ENCODE data around the gene RSPRY1. TPM values are rescaled to one million over a fixed set of nuclear protein-coding genes. Genes with fewer than 3 reads are reported as not detected.

The RSPRY1 gene
- total RNA-seq, 1 donor from 2014 or later, result 14.0 TPM

DNA sequence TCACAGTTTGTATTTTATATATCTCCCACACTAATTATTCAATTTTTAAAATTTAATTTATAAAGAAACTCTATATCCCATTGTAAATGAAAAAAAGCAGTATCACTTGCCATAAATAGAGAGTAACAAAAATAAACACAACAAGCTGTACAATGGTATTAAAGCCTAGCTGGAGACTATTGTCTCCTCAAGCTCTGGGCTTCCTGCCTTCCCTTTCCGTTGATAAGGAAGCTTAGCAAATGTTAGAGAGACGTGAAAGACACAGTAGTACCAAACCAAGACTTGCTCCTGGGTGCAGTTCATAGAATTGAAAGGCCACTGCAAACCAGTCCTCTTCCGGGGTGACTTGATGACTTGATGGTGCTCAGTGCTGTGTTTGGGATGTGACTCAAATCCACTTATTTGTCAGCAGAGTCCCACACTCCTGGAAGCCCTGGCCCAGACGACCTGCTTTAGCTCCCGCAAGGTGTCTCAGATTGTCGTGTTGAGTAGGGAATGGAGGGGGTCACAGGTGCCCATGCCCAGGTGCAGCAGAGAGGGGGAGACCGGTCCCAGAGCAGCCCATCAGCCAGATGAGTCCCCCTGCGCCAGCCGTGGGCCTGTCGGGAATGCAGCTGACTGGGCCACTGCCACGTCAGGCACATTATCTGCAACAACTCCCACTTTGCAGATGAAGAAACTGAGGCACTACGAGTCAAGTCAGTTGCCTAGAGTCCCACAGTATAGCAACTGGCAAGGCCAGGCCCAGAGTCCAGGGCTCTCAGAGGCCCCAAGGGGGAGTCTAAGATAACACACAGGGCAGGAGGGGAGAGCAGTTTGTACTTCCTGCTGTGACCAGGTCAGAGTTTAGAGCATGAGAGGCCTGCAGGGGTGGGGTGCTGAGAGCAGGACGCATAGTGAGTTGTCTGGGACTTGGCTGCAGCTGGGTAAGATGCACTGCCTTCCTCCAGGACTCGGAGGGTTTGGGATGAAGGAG is 40.8 kb upstream of the RSPRY1 start:
- no peaks in the 10 kb centered on the region for H3K36me3 ChIP-seq
- no peaks in the 10 kb centered on the region for H3K9me3 ChIP-seq (replicated peaks)
- peaks cover 96% of the 10 kb centered on the region for H3K4me1 ChIP-seq
- DNase-seq, result no peak
- H3K4me3 ChIP-seq, result peak overlapping the region; percentile 32
- TF ChIP-seq, protein P1, sequence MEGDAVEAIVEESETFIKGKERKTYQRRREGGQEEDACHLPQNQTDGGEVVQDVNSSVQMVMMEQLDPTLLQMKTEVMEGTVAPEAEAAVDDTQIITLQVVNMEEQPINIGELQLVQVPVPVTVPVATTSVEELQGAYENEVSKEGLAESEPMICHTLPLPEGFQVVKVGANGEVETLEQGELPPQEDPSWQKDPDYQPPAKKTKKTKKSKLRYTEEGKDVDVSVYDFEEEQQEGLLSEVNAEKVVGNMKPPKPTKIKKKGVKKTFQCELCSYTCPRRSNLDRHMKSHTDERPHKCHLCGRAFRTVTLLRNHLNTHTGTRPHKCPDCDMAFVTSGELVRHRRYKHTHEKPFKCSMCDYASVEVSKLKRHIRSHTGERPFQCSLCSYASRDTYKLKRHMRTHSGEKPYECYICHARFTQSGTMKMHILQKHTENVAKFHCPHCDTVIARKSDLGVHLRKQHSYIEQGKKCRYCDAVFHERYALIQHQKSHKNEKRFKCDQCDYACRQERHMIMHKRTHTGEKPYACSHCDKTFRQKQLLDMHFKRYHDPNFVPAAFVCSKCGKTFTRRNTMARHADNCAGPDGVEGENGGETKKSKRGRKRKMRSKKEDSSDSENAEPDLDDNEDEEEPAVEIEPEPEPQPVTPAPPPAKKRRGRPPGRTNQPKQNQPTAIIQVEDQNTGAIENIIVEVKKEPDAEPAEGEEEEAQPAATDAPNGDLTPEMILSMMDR (IDR thresholded peaks at IDR 0.05; ENCODE audit: borderline replicate concordance), result no peak
- peak overlapping the region; percentile 81 for H3K27ac ChIP-seq (replicated peaks)
- intact Hi-C loops (cut with micrococcal nuclease), result no loop called here
- no peaks in the 10 kb centered on the region for H3K27me3 ChIP-seq (ENCODE audit: low read depth)

DNA sequence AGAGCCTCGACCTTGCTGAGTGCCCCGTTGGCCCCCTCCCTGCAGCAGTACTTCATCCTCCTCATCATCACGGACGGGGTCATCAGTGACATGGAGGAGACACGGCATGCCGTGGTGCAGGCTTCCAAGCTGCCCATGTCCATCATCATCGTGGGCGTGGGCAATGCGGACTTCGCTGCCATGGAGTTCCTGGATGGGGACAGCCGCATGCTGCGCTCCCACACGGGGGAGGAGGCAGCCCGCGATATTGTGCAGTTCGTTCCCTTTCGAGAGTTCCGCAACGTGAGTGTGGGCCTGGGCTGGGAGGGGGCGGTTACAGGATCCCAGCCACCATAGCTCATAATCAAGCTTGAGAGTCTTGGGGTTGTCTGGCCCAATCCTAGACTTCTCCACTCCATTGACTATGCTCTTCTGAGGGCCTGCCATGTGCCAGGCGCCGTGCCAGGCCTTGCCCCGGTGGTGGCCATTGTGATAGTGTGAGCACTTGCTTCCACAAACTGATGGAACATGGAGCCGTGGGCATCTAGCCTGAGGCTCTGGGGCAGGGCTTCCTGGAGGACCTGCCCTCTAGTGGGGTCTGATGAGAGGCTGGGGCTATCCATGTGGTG is 40.0 kb upstream of the RSPRY1 start:
- Histone ChIP-seq H3K27ac (replicated peaks) (peak overlapping the region; percentile 81), H3K36me3 (no peaks in the 10 kb centered on the region), H3K4me3 (no peak overlapping the region), H3K9me3 (replicated peaks) (no peaks in the 10 kb centered on the region), H3K27me3 (ENCODE audit: low read depth) (no peaks in the 10 kb centered on the region), H3K4me1 (peaks cover 97% of the 10 kb centered on the region)
- TF ChIP-seq, protein P1 (IDR thresholded peaks at IDR 0.05; ENCODE audit: borderline replicate concordance), result no peak
- no peak for DNase-seq
- intact Hi-C loops (cut with micrococcal nuclease), result no loop called here

DNA sequence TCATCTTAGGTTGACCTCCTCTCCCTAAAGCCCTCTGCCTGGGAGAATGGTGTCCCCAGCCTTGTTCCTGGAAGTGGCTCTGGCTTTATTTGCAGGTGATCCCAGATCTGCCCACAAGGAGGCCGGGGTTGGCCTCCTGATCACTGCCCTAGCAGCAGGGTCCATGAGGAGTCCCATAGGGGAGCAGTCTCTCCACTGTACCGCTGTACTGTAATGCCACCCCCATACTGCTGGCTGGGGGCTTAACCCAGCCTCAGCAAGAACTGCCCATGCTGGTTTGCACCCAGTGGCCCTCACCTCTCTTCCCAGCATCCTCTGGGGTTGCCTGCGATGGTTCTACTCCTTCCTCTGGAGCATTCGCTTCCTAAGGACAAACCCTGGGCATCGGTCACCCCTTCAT is 39.4 kb upstream of the RSPRY1 start:
- TF ChIP-seq, protein P1 (IDR thresholded peaks at IDR 0.05; ENCODE audit: borderline replicate concordance), result peak; percentile 13
- Histone ChIP-seq H3K27me3 (ENCODE audit: low read depth) (no peaks in the 10 kb centered on the region), H3K9me3 (replicated peaks) (no peaks in the 10 kb centered on the region), H3K4me3 (no peak overlapping the region), H3K36me3 (no peaks in the 10 kb centered on the region), H3K4me1 (peaks cover 97% of the 10 kb centered on the region), H3K27ac (replicated peaks) (peak overlapping the region; percentile 81)
- DNase-seq, result no peak
- intact Hi-C loops (cut with micrococcal nuclease), result no loop called here

- Histone ChIP-seq H3K4me1 (peaks cover 97% of the 10 kb centered on the region), H3K4me3 (no peak overlapping the region), H3K36me3 (peaks cover 8% of the 10 kb centered on the region), H3K9me3 (replicated peaks) (no peaks in the 10 kb centered on the region), H3K27me3 (ENCODE audit: low read depth) (no peaks in the 10 kb centered on the region), H3K27ac (replicated peaks) (peak overlapping the region; percentile 81)
- intact Hi-C loops (cut with micrococcal nuclease), result no loop called here
- DNase-seq, result no peak
- TF ChIP-seq, protein P1 (IDR thresholded peaks at IDR 0.05; ENCODE audit: borderline replicate concordance), result no peak
Measured at GRCh38 chr16:57147381-57148221, 38.5 kb upstream of the RSPRY1 start.

DNA sequence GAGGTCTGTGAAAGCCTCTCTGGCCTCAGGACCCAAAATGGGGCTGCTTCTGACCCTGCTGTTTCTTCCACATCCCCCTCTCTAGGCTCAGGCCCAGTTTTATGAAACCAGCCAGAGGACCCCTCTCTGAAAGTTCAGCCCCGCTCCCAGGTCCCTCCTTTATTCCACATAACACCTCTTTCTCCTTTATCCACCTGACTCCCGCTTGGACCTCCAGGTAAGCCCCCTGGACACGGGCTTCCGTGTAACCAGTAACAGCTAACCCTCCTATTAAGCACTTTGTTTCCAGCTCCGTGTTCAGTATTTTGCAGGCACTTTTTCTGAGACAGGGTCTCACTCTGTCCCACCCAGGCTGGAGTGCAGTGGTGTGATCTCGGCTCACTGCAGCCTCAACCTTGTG is 37.6 kb upstream of the RSPRY1 start:
- Histone ChIP-seq H3K4me3 (no peak overlapping the region), H3K4me1 (peaks cover 89% of the 10 kb centered on the region), H3K27ac (replicated peaks) (peak overlapping the region; percentile 81), H3K36me3 (peaks cover 17% of the 10 kb centered on the region), H3K27me3 (ENCODE audit: low read depth) (no peaks in the 10 kb centered on the region), H3K9me3 (replicated peaks) (no peaks in the 10 kb centered on the region)
- intact Hi-C loops (cut with micrococcal nuclease), result no loop called here
- no peak for DNase-seq
- TF ChIP-seq, protein P1 (IDR thresholded peaks at IDR 0.05; ENCODE audit: borderline replicate concordance), result no peak

All from left ventricle myocardium inferior (tissue), 1 donor.